HG03064 (cell line): ENCODE results near the gene MACROD1.

ENCODE experiments used
- ATAC-seq: cut with Tn5 transposase; IDR thresholded peaks from one replicate; pipeline ENCODE4 v1.9.1; 2021; ENCODE audit warnings: low read depth; ENCODE audit not compliant: unreplicated experiment

MACROD1 gene

DNA sequence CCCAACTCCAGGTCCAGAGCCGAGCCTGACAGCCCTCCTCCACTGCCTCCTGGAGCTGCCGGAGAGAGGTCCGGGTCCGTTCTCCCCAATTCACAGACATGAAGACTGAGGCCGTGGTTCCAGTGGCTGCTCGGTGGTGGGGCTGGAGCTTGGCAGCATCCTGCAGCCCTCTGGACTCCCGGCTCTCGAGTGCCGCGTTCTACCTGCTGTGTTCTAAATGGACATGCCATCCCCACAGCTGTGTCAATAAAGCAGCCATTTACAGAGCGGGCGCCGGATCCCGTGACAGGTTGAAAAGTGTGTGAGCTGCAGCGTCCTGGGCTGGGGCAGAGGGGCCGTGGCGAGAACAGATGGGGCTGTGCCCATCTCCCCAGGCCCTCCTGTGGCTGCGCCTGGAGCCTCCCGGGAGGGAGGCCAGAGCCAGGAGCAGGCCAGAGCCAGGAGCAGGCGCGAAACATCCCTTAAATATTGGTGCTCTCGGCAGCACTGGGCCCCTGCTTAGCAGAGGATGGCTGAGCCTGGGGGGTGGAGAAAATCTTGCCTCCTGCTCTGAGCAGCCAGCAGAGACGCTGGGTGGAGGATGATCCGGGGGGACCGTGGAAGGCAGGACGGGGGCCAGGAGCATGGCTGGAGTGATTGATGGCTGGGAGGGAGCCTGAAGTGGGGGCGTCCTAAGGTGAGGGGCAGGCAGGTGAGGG is 84.0 kb downstream of the MACROD1 start:
- no peak for ATAC-seq

- ATAC-seq: no peak
Measured at GRCh38 chr11:64080390-64080789, 85.5 kb downstream of the MACROD1 start.

DNA sequence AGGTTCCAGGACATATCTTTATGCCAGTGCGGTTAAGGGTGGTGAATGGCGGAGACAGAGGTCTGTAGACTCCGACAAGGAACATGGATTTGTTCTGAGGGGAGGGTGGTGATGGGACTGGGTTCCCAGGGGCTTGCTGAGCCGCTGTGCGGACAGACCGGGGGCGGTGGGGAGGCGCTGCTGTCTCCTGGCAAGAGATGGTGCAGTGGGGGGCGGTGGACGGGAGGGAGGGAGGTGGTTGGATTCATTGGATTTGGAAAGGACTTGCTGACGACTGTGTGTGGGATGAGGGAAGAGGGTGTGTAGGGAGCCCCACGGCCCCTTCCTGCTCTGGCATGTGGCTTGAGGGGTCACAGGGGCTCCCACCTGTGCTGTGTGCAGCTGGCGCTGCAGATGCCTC is 87.0 kb downstream of the MACROD1 start:
- ATAC-seq: no peak

DNA sequence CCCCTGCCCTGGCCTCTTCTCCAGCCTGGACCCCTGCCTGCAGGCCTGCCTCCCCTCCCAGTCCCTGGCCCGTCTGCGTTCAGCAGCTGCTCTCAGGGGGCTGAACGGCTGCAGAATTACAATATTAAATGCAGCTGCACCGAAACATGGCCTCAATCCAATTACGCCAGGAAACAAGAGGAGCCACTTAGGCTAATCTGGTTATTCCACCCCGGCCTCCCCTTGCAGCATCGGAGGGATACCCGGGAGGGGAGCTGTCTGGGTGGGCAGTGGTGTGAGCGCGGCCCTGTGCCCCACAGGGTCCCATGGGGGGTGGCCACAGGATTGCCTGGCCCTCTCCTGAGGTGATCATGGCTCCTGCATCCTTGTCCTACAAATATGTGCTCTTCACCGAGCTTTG is 87.6 kb downstream of the MACROD1 start:
- ATAC-seq: no peak

DNA sequence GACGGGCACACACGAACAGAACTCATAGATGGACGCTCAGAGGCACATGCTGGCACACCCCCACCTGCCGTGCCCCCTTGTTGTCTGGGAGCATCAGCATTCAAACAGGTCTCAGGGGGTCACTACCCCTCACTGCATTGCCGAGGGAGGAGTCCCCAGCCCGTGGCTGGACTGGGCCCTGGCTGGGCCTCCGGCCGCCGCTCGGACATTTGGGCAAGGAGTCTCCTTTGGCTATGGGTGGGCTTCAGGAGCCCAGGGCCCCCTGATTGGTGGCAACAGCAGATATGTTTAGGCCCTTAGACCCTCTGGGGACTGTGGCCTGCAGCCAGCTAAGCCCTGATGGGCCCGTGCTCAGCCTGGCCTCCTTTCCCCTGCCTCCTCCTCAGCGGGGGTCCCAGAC is 88.3 kb downstream of the MACROD1 start:
- no peak for ATAC-seq

DNA sequence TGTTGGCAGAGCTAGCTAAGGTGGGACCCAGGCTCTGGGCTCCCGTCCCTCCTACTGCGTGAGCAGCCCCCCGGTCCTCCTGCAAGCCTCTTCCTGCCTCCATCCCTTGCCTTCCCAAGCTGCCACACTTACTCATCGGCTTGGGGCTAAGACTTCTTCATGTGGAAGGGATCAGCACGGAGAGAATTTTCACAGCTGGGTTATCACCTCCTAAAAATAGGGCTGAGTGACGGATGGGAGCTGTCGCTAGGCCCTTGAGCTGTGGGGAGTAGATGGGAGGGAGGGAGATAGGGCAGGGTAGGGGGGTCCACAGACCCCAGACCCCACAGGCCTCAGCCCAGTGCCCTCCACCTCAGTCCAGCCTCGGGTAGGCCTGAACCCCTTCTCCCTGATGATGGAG is 89.2 kb downstream of the MACROD1 start:
- ATAC-seq: no peak

DNA sequence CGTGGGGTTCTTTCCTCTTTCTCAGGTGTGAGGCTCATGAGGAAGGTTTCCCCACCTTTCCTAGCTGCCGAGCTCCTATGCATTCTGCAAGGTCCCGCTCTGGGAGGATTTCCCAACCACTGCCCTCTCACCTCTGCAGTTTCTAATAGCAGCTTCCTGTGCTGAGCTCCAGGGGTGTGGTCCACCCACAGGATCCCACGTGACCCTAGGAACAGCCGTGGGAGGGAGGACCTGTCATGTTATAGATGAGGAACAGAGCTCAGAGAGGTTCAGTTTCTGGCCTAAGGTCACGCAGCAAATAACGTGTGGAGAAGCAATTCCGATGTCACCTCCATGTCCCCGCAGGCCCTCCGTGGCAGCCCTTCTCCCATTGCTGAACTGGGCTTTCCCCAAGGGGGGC is 91.7 kb downstream of the MACROD1 start:
- ATAC-seq: no peak

GRCh38 chr11:64073542-64073941 is 92.4 kb downstream of the MACROD1 start:
- no peak for ATAC-seq

- ATAC-seq: no peak
Measured at GRCh38 chr11:64072871-64073270, 93.0 kb downstream of the MACROD1 start.

DNA sequence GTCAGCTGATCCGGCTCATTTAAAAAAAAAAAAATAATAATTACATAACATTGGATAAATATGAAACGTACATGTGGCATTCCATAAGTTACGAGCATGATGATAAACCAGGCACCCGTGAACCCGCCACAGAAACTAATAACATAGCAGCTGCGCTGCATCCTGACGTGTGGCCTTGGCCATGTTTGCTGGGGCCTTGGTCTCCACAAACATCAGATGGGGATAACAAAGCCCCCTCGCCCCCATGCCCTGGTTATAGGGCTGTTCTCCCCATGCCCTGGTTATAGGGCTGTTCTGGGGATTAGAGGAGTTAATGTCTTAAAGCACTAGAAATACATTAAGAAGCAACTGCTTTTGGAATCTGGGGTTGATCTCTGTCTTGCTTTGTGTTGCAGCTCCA is 93.5 kb downstream of the MACROD1 start:
- no peak for ATAC-seq

- no peak for ATAC-seq
Measured at GRCh38 chr11:64071849-64072248, 94.1 kb downstream of the MACROD1 start.

GRCh38 chr11:64070314-64070681 is 95.6 kb downstream of the MACROD1 start:
- no peak for ATAC-seq

DNA sequence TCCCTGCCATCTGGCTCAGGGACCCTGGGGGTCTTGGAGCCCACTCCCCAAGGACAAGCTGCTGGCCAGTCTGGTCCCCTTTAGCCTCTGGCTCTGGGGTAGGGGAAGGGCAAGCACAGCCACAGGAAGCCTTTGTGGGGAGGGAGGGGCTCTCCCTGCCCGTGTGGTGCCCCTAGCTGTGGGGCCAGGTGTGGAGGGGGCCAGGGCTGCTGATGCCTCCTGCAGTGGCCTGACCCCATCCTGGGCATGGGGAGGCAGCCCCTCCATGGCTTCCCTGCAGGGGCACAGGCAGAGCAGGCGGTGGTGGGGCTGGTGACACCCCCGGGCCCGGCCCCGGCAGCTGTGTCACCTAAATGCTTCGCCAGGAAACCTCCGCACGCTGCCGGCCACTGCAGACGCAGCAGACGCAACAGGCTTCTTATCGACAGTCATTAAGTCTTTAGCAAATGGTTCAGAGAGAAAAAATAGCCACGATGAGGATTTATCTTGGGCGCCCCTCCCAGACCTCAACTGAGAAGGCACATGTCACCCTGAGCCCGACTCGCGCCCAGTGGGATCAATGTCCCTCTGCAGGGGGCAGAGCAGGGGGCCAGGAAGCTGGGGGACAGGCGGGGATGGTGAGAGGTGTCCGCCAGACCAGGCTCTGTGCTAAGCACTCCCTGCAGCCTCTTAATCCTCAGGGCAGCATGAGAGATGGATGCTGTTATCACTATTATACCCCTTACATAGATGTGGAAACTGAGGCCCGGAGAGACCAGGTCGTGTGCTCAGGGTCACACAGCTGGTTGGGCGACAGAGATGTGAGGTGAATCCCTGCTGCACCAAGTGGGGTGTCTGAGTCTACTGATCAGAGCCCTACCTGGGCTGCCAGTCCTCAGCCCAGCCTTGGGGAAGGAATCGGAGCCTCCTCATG is 96.3 kb downstream of the MACROD1 start:
- ATAC-seq: no peak

DNA sequence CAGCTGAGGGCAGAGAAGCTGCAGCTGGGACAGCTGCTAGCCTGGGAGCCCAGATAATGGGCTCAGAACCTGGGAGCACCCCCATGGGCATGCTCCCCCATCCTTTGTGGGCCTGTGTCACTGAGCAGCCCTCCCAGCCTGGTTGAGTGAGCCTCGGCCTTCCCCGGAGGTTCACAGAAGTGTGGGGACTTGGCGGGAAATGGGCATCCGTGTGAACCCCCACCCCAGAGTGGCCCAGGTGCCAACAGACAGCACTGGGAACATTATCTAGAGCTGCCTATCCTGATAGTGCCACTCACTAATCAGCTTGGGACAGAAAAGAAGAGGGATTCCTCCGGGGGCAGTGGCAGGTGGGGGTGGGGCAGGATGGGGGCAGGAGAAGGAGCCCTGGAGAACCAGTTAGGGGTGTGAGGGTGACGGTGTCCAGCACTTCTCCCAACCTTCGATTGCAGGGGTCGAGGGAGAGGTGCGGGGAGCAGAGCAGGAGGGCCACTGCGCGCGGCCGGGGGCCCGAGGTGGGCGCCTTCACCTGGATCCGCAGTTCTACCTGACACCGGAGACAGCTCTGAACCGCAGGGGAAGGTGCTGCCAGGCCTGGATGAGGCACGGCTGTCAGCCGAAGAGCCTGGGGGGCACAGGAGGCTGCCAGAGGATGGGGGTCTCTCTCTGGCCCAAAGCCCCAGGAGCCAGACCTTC is 97.1 kb downstream of the MACROD1 start:
- no peak for ATAC-seq

DNA sequence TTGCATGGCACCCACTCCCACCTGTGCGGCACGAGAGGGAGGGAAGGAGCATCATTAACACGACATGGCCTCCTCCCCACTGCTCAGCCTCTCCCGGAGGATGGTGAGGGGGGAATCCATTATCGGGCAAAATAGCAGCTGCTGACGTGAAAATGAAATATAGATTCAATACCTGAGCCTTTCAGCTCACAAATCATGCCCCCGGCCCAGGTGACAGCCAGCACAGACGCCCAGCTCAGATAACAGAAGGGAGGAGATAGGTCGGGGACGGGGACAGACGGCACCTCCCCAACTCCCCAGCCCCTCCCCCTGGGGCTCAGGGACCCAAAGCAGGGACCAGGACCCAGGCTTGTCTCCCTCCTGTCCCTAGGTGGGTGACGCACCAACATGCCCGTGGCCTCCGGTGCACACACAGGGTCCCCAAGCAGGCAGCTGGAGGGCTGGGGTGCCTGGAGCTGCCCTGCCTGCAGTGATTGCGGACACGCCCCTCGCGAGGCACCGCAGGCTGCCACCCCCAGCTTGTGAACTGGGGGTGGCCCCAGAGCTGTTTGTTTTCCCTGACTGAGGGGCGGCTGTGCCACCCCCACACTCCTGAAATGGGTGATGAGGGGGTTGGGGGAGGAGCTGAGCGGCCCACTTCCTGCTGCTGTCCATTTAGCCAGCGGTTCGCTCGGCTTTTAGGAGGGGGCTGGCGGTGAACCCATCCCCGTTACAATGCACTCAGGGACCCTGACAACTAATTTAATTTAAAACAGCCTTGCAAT is 98.5 kb downstream of the MACROD1 start:
- no peak for ATAC-seq

DNA sequence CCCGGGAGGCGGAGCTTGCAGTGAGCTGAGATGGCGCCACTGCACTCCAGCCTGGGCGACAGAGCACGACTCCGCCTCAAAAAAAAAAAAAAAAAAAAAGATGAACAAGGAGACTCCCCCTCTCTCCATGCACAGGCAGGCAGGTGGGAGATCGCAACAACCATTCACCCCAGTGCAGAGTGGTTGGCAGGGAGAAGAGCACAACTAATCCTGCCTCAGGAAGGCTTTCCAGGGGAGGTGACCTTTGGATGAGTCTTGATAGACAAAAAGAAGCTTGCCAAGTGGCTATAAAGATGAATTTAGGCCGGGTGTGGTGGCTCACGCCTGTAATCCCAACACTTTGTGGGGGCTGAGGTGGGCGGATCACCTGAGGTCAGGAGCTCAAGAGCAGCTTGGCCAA is 100.2 kb downstream of the MACROD1 start:
- no peak for ATAC-seq

- ATAC-seq: no peak
Measured at GRCh38 chr11:64065141-64065465, 100.8 kb downstream of the MACROD1 start.

DNA sequence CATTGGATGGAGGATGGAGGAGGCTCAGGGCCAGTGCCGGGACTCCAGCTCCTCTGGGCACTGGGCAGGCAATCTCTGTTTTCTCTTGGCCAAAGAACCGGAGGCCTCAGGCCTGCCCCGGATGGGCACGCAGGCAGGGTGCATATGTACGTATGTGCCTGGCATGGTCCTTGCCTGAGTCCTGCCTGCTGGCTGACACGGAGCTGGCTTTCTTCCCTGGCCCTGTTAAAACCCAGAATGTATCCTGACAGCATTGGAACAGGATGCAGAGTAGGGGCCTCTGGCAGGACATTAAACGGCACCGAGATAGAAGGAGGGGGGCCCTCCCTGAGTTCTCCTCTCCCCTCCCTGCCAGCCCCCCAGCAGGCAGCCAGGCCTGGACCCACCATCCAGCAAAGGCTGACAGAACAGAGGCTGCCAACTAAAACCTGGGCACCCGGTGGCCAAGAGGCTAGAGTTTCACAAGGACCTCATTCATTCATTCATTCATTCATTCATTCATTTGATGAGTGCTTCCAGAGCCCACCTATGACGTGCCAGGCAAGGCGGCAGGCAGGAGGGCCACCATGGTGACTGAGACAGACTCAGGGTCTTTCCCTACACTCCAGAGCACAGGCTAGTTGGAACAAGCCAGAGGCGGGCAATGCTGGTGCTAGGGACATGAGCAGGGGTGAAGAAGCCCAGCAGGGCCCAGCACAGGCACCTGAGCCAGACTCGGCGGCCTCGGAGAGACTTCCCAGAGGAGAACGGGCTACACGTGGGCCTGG is 101.4 kb downstream of the MACROD1 start:
- no peak for ATAC-seq

DNA sequence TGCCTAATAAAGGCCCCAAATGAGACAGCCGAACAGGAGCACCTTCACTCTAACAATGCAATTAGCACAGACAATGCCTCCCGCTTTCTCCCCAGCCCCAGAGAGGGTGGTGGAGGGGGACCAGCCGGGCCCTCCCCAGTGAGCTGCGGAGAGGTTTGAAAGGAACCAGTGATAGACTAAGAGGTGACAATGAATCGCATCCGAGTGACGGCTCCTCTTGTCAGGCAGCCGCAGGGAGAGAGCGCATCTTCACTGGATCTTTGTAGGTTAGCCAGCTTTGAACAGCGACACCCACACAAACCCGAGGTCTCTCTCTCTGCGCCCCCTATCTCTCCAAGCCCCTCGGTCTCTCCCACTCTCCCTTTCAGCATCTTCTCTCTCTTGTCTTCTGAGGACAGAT is 102.1 kb downstream of the MACROD1 start:
- ATAC-seq: no peak
